NOMO-1 treated with dmso at 0.1 percent for 144 hours (cell line): Measurements from ENCODE around the gene RIC8B.
A peak's percentile ranks its signal among the peaks of the same experiment; 100 is the strongest.

Experiments used
- DNase-seq: peaks from one replicate; lab custom pipeline; 2025; ENCODE audit not compliant: unreplicated experiment; lab: John Stamatoyannopoulos, UW

Gene RIC8B

DNA sequence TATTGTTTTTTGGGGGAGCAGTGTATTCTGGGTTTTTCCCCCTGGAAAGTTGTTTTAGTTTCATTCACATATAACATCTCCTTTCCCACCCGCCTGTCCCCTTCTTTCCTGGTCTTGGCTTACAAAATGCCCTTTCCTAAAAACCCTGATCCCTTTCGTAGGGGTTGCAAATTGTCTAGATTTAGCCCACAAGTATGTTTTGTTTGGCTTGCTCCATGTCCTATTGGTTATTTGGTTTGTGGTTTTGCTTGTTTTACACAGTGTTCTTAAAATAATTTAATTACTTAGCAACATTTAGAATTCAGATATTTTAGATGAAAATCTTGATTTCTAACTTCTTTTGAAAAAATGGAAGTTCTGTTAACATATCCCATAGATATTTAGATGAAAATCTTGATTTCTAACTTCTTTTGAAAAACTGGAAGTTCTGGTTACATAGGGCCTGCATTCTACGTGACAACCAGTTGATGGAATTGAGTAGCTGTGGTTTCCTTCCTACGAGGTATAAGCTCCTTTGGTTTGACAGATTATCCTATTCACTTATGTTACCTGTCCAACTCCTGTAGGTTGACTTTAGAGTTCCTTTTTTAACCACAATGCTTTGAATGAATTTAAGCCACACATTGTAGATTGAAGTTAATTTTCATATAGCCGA, 92.1 kb downstream of the RIC8B start:
- no peak for DNase-seq

DNA sequence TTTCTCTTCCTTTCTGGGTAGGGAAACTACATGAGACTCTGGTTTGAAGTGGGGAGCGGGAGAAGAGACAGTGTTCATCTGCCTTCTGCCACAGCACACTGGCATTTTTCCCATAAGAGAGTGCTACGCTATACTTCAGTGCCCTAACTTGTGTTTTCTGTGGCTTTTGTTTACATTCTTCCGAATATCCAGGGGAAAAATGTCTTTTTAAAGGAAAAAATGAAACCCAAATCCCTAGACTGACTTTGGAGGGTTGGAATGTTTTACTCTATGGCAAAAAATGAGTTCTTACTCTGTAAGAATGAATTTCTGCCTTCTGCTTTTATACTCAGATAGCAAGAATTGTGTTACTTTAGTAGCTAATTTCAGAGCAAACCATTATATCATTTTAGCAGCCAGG, 93.2 kb downstream of the RIC8B start:
- no peak for DNase-seq

DNA sequence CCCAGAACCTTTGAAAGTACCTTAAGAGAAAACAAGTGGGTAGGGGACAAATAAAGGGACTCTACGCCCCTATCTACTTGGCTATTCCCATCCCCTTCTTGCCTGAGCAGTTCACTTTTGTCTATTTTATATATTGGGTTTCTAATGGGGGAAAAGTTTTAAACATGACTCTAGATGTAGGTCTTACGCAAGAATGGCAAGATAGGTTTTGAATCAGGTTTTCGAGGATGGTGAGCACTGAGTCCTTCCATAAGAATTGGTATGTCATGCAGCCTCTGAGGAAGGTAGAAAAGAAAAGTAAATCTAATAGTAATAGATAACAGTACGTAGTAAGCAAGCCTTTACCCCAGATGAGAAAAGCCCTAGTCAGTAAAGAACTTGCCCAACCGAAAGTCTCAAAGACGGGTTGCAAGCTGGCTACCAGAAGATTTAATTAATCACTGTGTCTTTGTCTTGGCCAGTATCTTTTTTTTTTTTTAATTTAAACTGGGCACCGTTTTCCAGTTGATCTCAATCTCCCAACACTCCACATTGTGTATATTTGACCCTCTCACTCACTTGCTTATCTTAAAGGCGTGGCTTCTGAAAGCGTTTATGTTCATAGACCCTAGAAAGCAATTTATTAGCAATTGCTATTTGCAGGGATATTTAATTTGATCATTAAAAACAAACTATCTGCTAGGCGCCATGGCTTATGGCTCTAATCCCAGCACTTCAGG, 94.7 kb downstream of the RIC8B start:
- no peak for DNase-seq

DNA sequence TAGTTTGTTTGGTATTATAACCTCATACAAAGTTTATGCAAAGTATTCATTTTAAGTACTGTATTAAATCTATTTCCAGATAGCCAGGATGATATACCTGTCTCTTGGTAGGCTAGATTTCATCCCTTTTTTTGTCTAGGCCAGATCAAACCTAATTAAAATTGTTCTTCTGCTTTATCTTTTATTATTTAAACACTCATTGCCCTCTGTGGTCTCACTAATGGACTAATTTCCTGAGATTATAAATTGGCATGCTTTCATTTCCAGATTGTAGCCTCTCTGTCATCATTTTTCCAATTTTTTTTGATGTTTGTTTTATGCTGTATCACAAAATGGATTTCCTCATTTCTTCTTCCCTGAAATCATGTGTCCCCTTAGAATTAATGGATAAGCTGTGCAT, 95.6 kb downstream of the RIC8B start:
- DNase-seq = no peak

DNA sequence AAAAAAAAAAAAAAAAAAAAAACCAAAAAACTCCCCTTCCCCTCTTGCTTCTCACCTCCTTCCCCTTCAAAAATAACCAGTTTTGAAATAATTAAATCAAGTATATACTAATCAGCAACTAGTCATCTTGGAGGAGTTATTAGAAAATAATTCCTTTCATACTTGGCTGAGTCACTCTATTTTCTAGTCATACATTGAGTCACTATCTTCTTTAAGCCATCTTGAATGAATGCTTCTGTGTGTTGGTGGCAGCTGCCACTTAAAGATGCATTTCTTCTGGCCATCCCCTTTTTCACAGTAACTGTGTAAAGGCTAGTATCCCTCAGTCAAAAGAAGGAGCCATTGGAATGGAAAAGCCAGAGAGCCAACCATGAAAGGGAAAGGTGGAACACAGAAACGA, 97.0 kb downstream of the RIC8B start:
- DNase-seq = no peak

DNA sequence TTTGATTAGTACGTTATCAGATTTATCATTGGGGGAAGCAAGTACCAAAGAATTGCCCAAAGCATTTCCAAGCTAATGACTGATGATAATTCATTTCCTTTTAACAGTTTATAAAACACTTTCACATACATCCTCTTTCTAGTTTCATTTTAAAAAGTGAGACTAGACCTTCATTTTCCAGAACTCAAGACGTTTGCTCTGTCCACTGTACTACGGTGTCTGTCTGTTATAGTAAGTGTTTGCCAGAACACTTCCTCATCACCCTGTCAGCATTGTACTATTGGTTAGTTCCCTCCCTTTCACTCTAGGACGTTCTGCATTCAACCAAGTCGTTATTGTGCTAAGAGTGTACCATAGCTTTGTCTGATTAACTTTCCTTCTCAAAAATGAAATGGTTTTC, 99.5 kb downstream of the RIC8B start:
- peak; percentile 72 for DNase-seq

DNA sequence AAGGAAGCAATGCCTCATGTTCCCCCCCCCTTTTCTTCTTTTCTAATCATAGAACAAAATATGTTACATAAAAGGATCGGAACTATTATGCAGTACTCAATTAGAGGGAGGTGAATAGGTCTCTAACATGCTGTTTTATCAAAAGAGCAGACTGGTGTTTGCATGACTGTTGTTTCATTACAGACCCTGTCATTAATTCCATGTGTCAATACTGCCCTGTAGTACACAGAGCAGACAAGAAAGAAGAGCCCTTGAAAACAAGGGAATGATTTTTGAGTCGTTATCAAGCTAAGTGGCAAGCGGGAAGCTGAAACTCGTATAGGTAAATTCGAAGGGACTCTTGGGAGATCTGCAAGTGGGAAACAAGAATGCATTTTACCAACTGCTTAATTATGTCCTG, 104.3 kb downstream of the RIC8B start:
- DNase-seq = no peak

DNA sequence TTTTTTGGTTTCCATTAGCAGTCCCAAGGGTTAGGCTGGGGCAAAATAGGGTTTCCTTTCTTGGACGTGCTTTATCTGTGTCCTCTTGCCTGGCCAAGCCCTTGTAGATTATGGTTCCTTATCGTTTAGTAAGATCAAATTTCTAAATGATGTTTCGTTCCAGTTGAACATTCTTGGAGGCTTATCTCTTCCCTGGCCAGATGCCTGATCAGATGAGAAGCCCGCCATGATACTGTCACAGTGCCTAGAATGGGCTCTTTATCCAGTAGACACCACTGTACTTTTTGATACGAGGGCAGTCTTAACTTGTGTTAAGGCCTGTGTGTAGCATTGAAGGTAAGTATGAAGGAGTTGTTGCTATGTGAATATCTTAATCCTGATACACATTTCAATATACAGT, 105.1 kb downstream of the RIC8B start:
- no peak for DNase-seq

DNA sequence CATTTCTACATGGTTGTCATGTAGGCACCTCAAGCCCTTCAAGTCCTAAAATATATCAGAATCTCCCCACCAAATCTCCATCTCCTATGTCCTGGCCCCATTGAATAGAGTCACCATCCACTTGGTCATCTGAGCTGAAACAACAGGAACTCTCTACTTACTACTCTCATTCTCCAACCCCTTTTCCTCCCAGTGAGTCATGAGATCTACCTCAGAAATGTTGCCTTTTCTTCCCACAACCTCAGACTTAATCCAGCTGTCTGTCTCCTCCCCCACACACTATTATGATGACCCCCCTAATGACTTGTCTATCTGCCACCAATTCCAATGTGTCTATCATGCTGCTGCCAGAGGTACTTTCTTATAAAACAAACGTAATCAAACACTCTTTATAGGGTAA, 108.9 kb downstream of the RIC8B start:
- DNase-seq = no peak

DNA sequence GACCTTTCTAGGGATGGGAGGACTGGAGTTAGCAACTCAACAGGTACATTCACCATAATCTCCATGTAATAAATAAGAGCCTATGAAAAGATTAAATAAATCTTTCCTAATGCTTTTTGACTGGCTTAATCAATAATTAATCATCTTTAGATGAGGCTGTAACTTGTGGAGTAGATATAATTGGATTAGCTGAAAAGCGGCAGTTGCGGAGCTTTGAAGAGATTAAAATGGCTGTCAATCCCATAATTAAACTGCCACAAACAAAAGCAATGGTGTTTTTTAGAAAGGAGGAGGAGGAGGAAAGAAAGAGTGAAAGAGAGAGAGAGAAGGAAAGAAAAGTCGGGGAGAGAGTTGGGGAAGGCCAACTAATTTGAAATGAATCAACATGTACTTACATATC, 110.5 kb downstream of the RIC8B start:
- DNase-seq = no peak

DNA sequence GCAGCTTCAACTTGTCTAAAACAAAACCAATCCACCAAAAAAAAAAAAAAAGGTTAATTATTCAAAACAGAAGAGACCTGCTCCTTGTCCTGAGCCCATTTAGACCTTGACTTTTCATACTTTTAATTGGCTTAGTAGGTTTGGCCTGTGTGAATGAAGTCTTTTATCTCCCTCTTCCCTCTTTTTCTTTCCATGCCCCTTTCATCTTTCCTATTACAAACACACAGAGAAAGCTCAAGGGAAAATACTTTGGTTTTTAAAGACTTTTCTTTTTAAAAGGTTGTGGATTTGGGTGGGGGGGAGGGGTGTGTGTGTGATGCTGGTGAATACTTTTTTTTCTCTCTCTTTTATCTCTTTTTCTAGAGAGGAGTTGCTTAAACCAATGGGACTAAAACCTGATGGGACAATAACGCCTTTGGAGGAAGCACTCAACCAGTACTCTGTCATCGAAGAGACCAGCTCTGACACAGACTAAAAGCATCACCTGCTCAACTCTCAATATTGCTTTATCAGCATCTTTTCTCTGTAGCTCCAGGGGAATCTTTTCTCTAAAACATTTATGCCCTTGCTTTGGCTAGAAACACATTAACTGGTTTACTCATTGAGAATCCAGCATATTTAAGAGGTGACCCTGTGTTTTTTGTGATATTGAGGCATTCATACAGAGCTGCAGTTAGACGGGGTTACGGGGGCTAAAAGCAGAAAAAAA, 111.2 kb downstream of the RIC8B start:
- DNase-seq = no peak

DNA sequence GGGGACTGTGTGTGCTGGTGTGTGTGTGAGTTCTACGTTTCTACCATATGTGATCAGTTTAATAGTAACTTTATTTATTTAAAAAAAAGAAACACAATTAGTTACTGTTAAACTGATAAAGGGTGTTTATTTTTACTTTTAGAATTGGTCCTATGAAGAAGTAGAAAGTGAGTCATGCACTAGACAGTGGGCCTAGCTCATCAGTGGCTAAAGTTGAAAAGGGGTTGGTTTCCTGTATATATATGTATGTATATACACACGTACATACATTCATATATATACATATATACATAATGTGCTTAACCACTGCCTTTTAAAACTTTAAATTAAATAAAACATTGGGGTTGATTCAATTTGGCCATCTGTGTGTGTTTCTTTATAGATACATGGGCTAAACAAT, 112.5 kb downstream of the RIC8B start:
- no peak for DNase-seq

DNA sequence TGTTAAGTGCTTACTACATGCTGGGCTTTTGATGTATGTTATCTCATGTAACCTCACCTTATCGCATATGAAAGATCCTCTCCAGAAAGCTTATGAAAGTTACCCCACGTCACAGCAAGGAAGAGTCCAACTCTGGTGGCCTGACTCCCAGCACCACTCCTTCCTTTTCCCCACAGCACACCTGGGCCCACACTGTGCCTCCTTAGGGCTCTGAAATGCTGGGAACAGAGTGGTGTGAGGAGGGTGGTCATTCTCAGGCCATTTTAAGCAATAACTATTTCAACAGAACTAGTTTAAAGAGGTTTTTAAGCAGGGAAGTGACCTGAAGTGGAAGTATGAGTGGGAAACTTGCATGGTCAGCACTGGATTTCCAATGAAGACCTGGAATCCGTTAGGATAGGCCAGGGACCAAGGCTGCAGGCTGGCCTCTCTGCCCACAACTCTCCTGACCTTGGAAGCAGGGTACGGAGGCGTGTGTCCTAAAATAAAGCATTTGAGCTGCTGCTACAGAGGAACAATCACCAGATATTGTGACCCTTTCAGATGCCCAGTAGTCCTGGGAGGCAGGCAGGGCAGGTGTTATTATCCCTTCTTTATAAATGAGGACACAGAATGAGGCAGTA, 114.0 kb downstream of the RIC8B start:
- DNase-seq = no peak

DNA sequence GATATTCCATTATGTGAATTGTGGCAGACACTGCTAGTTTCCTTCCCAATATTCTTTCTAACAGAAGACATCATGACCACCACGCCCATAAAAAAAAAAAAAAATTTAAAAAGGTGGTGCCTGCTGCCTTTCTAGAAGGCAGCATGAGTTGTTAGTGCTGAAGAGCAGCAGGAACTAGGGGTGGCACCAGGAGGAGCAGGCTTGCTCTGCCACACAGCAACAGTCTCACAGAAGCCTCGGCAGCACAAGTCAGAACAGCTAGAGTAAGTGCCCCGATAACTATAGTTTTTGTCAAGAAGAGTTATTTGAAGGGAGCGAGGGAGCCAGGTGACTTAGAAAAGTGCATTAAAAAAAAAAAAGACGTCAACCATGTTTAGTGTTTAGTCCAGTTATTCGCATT, 114.8 kb downstream of the RIC8B start:
- DNase-seq = no peak

DNA sequence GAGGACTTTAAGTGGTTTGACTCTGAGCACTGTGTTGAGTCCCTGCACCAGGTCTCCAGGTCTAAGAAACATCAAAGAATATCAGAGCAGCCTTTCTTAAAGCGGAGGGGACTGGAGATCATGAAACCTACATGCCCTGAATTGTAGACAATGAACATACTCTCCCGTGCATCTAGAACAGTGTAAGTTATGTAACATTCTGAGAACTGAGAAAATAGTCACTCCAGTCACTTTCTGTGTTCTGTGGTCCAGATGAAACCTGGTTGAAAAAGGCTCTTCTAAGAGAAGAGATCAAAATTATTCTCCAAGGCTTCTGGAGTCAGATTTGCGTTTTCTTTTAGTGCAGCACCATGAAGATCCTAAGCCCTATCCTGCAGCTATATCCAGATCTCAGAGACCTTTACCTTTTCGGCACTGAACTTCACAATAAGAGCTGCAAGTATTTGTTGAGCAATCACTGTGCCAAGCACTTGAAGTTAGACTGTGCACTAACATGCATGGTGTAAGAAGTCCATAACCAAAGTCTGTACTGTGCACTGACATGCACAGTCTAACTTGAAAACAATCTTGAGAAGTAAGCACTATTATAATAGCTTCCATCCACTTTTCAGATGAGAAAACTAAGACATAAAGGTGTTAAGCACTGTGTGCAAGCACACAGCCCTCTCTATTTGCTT, 115.6 kb downstream of the RIC8B start:
- no peak for DNase-seq

DNA sequence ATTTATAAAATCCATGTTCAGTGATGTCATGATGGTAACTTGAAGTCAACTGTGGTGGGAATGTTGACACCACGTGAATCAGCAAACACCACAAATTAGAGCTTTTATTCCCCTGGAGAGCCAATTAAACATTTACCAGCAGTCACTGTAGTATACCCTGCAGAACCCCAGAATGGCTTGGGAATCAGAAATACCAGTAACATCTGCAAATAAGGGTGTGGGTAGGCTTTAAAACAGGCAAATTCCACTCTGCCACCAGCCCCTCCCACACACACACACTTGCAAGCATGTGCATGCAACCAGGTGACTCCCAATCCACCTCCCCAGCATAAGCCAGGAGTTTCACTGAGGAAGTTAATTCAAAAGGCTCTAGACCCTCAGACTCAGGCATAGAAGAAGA, 117.6 kb downstream of the RIC8B start:
- DNase-seq = no peak

DNA sequence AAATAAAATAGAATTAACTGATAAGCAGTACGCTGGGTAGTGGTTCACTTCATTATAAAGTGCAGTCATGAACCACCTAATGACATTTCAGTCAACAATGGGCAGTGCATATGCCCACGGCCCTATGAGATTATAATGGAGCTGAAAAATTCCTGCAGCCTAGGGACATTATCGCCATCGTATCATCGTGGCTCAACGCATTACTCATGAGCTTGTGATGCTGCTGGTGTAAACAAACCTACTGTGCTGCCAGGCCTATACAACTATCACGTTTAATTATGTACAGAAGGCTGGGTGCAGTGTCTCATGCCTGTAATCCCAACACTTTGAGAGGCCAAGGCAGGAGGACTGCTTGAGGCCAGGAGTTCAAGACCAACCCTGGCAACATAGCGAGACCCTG, 119.0 kb downstream of the RIC8B start:
- DNase-seq = no peak

DNA sequence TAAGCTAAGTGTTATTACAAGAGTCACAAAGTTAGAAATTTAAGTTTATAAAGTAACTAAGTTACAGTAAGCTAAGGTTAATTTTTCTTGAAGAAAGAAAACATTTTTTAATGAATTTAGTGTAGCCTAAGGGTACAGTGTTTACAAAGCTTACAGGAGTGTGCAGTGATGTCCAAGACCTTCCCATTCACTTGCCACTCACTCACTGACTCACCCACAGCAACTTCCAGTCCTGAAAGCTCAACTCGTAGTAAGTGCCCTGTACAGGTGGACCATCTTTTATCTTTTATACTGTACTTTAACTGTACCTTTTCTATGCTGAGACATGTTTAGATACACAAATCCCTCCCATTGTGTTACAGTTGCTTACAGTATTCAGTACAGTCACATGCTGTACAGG, 120.3 kb downstream of the RIC8B start:
- no peak for DNase-seq

DNA sequence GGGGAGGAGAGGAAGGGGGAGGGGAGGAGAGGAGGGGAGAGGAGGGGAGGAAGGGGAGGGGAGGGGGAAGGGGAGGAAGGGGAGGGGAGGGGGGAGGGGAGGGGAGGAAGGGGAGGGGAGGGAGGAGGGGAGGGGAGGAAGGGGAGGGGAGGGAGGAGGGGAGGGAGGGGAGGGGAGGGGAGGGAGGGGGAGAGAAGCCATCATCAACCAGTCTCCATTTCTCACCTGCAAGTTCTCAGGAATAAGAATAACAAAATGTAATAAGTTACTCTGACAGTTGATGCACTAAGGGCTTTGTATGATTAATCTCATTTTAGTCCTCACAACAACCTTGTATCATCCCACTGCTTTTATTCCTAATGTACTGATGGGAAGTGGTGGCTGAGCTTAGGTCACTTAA, 122.1 kb downstream of the RIC8B start:
- DNase-seq = no peak

DNA sequence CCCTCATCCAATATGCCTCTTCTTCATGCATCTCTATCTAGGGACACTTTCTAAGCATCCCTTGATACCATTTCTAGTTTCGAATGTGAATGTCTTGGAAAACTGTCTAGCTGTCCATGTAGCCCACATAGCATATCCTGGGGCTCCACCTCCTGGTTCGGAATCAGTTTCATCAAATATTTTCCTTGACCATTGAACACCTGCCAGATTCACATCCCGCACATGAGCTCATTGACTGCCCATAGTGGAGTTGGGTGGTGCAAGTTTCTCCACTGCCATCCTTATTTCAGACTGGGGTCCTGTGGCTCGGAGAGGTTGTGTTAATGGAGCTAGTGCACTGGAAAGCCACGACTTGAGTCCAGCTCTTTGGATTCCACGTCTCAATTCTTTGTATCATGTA, 122.6 kb downstream of the RIC8B start:
- DNase-seq = no peak
